ENCODE measurements around the gene OLAH. TPM values are rescaled to one million over a fixed set of nuclear protein-coding genes. Genes with fewer than 3 reads are reported as not detected.

The OLAH gene
- total and polyA plus RNA-seq, 2 experiments from 2014 or later = not detected

DNA sequence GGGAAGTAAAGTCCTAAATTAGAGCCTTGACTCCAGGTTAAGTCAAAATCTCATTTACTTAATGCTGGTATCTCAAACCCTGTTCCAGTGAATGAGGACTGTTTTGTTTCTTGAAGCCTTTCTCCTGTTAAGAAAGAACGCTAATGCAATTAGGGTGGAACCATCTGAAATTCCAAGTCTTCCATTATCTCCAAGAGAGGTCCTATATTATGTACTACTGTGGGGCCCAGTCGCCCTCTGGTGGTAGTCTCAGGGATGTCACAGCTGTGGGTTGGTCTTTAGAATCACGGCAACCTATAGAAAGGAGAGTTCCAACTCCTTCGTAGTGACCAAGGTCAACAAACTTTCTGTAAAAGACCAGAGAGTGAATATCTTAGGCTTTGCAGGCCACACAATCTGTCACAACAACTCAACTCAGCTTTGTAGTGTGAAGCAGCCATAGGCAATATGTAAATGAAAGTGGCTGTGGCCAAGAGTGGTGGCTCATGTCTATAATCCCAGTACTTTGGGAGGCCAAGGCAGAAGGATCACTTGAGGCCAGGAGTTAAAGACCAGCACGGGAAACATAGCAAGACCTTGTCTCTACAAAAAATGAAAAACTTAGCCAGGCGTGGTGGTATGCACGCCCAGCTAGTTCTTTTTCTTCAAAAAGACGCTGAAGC is 62.7 kb downstream of the OLAH start:
- H3K9me3 ChIP-seq (ENCODE audit: low read depth) = no peaks in the 10 kb centered on the region
- peaks cover 3% of the 10 kb centered on the region for H3K79me2 ChIP-seq
- H3K27me3 ChIP-seq = no peaks in the 10 kb centered on the region
- DNase-seq (ENCODE audit: low spot score) = peak; percentile 81
- no peak overlapping the region for H3K4me3 ChIP-seq
- WGBS (ENCODE audit: low lambda C conversion rate, missing lambda C conversion rate) = 59% methylated on average over 8 of the region's 8 CpGs
- H3K4me1 ChIP-seq (ENCODE audit: insufficient read depth) = no peaks in the 10 kb centered on the region
- no peak overlapping the region for H3K4me2 ChIP-seq
- no peaks in the 10 kb centered on the region for H3K36me3 ChIP-seq (replicated peaks; ENCODE audit: insufficient read depth, low read depth)
- H2AFZ ChIP-seq = no peak overlapping the region
- no peak overlapping the region for H3K27ac ChIP-seq
- H4K20me1 ChIP-seq (ENCODE audit: insufficient read depth, poor library complexity, severe bottlenecking) = no peaks in the 10 kb centered on the region
- no peaks in the 10 kb centered on the region for H3K9me2 ChIP-seq (replicated peaks; ENCODE audit: insufficient read depth)
- TF ChIP-seq EZH2 (IDR thresholded peaks at IDR 0.05; ENCODE audit: borderline replicate concordance) (no peak), EZH2phosphoT487 (IDR thresholded peaks at IDR 0.05; ENCODE audit: low read depth, severe bottlenecking, unreplicated experiment) (no peak), CTCF (IDR thresholded peaks at IDR 0.05; ENCODE audit: poor library complexity) (peak; percentile 90)

DNA sequence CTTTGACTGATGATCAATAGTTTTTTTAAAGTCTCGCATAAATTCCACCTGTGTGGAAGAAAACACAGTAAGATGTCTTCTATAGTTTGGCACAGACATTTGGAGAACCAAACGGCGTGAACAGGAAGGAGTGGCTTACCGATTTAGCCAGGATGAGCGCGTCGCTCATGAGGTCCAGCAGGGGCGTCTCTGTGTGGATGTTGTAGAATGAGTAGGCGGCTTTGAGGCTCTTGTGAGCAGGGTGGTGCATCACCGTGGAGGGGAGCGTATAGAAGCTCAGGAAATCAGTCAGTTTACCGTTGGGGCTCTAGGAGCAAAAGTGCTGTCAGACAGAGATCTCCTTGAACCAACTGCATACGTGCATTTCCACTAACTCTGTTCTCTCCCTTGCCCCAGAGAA is 68.9 kb downstream of the OLAH start:
- Histone ChIP-seq H2AFZ (no peak overlapping the region), H3K36me3 (replicated peaks; ENCODE audit: insufficient read depth, low read depth) (no peaks in the 10 kb centered on the region), H3K9me2 (replicated peaks; ENCODE audit: insufficient read depth) (no peaks in the 10 kb centered on the region), H3K4me2 (no peak overlapping the region), H3K27ac (no peak overlapping the region), H3K9me3 (ENCODE audit: low read depth) (no peaks in the 10 kb centered on the region), H4K20me1 (ENCODE audit: insufficient read depth, poor library complexity, severe bottlenecking) (no peaks in the 10 kb centered on the region), H3K27me3 (no peaks in the 10 kb centered on the region), H3K4me1 (ENCODE audit: insufficient read depth) (no peaks in the 10 kb centered on the region), H3K4me3 (no peak overlapping the region), H3K79me2 (no peaks in the 10 kb centered on the region)
- WGBS (ENCODE audit: low lambda C conversion rate, missing lambda C conversion rate) = 94% methylated on average over 13 of the region's 13 CpGs
- DNase-seq (ENCODE audit: low spot score) = no peak
- TF ChIP-seq CTCF (IDR thresholded peaks at IDR 0.05; ENCODE audit: poor library complexity) (no peak), EZH2 (IDR thresholded peaks at IDR 0.05; ENCODE audit: borderline replicate concordance) (no peak), EZH2phosphoT487 (IDR thresholded peaks at IDR 0.05; ENCODE audit: low read depth, severe bottlenecking, unreplicated experiment) (no peak)

- WGBS (ENCODE audit: low lambda C conversion rate, missing lambda C conversion rate) = 95% methylated on average over 4 of the region's 4 CpGs
- no peaks in the 10 kb centered on the region for H3K36me3 ChIP-seq (replicated peaks; ENCODE audit: insufficient read depth, low read depth)
- no peak overlapping the region for H3K27ac ChIP-seq
Observed at GRCh38 chr10:15113766-15114165, 70.0 kb downstream of the OLAH start.

More at GRCh38 chr10:15113766-15114165, 70.0 kb downstream of the OLAH start:
- Histone ChIP-seq H3K9me3 (ENCODE audit: low read depth) (no peaks in the 10 kb centered on the region), H4K20me1 (ENCODE audit: insufficient read depth, poor library complexity, severe bottlenecking) (no peaks in the 10 kb centered on the region), H3K27me3 (no peaks in the 10 kb centered on the region), H3K4me3 (no peak overlapping the region), H3K79me2 (no peaks in the 10 kb centered on the region), H3K9me2 (replicated peaks; ENCODE audit: insufficient read depth) (no peaks in the 10 kb centered on the region), H3K4me2 (no peak overlapping the region), H2AFZ (no peak overlapping the region), H3K4me1 (ENCODE audit: insufficient read depth) (no peaks in the 10 kb centered on the region)
- DNase-seq (ENCODE audit: low spot score) = no peak
- TF ChIP-seq EZH2phosphoT487 (IDR thresholded peaks at IDR 0.05; ENCODE audit: low read depth, severe bottlenecking, unreplicated experiment) = no peak
- no peak for TF ChIP-seq CTCF (IDR thresholded peaks at IDR 0.05; ENCODE audit: poor library complexity)
- TF ChIP-seq EZH2 (IDR thresholded peaks at IDR 0.05; ENCODE audit: borderline replicate concordance) = no peak
